GM19238 (cell line): ENCODE results near the gene ADCY1.

Experiments
- DNase-seq: peaks from one replicate; pipeline ENCODE4 v3.0.0; 2011; ENCODE audit warnings: low spot score; ENCODE audit not compliant: insufficient read length

ADCY1 gene

DNA sequence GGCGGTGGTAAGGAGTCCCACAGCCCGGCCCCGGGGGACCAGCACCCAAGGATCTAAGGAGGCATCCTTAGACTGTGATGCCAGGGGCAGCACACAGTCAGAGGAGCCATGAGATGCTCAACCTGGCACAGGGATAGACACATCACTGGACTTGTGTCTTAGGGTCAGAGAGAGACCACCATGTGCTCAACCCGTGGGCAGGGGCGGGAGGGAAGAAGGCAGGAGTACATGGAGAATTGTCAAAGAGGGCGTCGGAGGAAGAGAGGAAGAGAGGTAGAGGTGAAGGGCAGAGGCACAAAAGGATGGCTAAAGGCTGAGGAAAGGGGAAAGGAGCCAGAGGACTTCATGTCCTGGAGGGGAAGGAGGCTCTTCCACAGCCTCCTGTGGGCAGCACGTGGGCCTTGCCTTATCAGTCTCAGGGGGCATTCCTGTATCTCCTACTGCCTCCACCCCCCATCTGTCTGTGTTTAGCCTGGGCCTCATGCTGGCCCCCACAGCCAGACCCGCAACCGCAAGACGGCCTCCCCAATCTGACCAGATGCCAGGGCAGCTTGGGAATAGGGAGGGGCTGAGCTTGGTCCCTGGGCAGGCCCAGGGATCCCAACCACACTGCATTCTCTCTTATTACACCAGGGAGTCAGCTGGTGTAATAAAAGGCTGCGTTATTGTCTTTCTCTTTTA lies 2.2 kb downstream of the ADCY1 start:
- DNase-seq, result no peak

- no peak for DNase-seq
Observed at GRCh38 chr7:45578022-45578421, 3.9 kb downstream of the ADCY1 start.

DNA sequence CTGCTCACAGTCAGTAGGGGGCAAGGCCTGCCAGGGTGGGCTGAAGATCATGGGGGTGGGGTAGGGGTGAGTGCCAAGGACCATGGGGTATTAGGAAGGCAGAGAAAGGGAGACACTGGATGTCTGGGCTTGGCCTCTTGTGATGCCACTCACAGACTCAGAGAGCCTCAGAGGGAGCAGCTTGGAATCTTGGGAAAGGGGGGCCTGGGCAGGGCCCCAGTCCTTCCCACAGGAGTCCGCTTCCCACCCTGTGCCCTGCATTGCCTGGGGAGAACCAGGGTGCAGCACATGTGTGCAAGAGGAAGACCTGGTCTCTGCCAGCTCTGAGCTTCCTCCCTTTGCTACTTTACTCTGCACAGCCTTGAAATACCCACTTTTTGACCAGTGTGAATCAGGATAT lies 4.3 kb downstream of the ADCY1 start:
- no peak for DNase-seq

- no peak for DNase-seq
Observed at GRCh38 chr7:45579391-45579801, 5.2 kb downstream of the ADCY1 start.

- no peak for DNase-seq
Observed at GRCh38 chr7:45580053-45580872, 6.1 kb downstream of the ADCY1 start.

DNA sequence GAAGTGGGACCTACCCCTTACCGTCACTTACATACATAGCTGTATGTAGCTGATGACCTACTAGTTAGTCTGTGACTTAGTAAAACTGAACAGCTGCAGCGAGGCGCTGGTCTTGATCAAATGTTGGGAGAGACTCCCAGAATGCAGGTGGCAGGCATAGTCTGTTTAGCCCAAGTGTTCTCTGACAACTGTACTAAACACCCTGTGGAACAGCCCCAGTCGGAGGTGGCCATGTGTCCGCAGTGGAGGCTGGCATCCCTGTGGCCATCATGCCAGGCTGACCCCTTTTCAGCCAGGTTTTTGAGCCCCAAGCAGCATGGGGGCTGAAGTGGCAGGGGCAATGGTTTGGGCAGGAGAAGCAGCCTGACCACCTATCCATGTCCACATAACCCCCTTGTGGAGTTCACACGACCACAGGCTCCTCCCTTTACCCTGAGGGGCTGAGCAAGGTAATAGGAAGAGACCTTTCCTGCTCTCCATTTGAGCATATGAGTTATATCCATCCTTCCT lies 7.2 kb downstream of the ADCY1 start:
- no peak for DNase-seq

DNA sequence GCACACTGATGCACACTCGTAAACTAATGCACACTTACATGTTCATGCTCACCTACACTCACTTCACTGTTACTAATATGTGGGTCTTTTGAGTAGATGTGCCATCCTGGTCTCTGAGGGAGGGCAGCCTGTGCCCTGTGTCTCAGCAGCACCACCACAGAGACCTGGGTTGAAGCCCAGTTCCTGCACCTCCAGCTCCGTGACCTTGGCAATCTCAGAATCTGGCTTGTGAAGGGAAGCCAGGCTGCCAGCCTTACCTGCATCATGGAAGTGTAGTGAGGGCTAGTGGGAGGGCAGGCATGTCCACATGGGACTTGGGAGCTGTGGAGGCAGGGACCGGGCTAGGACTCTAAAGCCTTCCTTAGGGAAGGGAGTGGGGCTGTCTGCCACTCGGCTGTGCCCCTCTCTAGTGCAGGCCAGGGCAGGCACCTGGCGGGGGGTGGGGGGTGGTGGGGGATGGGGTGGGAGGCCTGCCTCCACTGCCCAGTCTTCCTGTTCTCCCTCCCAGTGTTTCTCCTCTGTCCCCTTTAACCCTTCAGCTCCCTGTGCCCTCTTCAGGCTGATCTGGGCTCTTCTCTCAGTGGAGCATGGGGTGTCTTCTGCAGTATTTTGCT lies 8.1 kb downstream of the ADCY1 start:
- no peak for DNase-seq

- DNase-seq, result no peak
Observed at GRCh38 chr7:45582868-45583277, 8.7 kb downstream of the ADCY1 start.

- DNase-seq, result no peak
Observed at GRCh38 chr7:45583296-45583695, 9.1 kb downstream of the ADCY1 start.

- DNase-seq, result no peak
Observed at GRCh38 chr7:45584261-45585210, 10.4 kb downstream of the ADCY1 start.

- no peak for DNase-seq
Observed at GRCh38 chr7:45585628-45586027, 11.5 kb downstream of the ADCY1 start.

- no peak for DNase-seq
Observed at GRCh38 chr7:45586542-45587520, 12.7 kb downstream of the ADCY1 start.

DNA sequence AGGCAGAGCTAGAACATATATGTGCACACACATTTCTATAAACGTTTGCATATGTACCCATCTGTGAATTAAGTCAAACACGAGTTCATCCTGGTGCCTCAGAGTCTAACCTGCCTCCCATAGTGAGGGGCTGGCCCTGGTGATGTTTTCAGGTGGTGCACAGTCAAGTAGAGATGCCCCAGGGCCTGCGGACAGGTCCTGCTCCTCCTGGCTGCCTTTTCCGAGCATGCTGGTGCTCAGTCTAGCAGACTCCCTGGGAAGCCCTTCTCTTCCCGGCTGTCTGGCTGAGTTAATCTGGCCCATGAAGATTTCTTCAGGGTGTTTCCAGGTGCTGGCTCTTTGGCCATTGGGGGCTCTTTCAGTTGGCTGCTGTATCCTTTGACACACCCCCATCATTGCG lies 14.3 kb downstream of the ADCY1 start:
- DNase-seq, result no peak

DNA sequence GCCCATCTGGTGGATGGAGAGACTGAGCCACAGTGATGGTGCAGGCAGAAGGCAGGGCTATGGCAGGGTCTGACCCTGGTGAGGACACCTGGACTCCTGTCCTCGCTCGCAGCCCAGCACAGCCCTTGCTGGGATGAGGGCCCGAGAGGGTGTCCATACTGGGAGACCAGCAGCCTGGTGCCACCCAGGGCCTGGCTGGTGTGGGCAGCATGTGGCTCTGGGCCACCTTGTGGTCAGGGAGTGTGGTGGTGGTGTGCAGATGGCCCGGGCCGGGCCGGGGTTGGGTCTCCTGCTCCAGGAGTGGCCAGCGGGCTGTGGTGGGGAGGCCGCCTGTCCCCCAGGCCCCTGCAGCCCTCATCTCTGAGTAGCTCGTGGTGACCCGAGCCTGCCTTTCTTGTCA lies 14.9 kb downstream of the ADCY1 start:
- DNase-seq, result no peak

DNA sequence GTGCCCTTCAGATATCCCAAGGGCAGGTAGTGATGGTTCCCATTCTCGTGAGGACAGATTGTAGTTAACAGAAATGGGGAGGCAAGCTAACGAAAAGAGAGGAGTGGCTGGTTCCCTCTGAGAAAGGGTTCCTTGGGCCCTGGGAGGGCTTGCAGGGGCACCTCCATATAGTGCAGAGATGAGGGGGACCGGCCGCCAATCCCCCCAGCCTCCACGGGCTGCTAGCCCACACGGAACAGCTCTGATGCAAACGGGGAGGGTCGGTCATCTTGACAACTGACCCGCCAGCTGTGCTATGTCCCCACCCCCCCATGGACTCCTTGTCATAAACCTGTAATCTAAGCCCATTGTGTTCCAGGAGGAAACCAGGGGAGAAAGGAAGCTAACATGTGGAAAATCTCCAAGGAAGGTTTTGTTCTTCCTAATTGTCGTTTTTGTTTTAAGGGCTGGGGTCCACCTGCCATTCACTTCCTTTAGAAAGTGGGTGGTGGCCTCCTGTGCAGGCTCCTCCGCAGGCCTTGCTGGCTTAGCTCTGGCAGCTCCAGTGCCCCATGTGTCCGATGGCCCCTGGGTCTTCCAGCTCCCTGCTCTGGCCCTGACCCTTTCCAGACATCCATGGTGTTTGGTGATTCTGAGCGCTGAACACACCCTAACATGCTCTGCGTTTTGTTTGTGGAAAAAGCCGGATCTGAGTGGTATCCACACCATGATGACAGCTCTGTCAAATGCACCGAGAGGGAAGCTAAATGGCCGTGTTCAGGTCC lies 15.9 kb downstream of the ADCY1 start:
- DNase-seq, result no peak

DNA sequence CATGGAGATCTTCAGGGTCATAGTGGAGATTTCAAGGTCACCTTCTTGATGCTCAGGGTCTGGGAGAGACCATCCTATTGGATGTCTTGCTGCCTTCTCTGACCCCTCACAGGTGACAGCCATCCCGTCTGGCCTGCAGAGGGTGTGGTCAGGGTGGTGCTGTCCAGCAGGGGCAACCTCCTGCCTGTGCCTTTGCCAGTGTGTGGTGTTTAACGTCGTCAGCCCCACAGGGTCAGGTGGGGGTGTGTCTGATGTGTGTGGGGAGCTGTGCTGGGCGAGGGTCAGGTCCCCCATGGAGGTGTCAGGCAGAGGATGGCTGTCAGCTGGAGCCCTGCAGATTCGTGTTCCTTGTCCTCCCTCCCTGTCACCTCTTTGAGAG lies 16.5 kb downstream of the ADCY1 start:
- no peak for DNase-seq

GRCh38 chr7:45591101-45591906 lies 17.1 kb downstream of the ADCY1 start:
- no peak for DNase-seq

- no peak for DNase-seq
Observed at GRCh38 chr7:45592230-45592991, 18.2 kb downstream of the ADCY1 start.
